Sigmoid colon (tissue), 7 donors: ENCODE measurements around the gene PRIMA1. TPM values are rescaled to one million over a fixed set of nuclear protein-coding genes. Genes with fewer than 3 reads are reported as not detected.

Source experiments
- DNase-seq: peaks from one replicate; pipeline ENCODE4 v3.0.0-alpha.2; 2019
- H3K27ac ChIP-seq, 4 donors: fragments of 200-600 bp; sonication (generic); one replicate each; pipeline ENCODE4 v1.5.1; 2016 to 2019; ENCODE audit warnings: mild to moderate bottlenecking in 1 of 4
- H3K27me3 ChIP-seq, 3 donors: fragments of 200-600 bp; sonication (generic); one replicate each; pipeline ENCODE4 v1.5.1; 2019; ENCODE audit warnings: mild to moderate bottlenecking in 1 of 3
- H3K36me3 ChIP-seq, 4 donors: fragments of 200-600 bp; sonication (generic); one replicate each; pipeline ENCODE4 v1.5.1; 2016 to 2019
- H3K4me1 ChIP-seq, 4 donors: fragments of 200-600 bp; sonication (generic); one replicate each; pipeline ENCODE4 v1.5.1; 2017 to 2019
- H3K4me3 ChIP-seq, 4 donors: fragments of 200-600 bp; sonication (generic); one replicate each; pipeline ENCODE4 v1.5.1; 2017 to 2019; ENCODE audit warnings: mild to moderate bottlenecking in 2 of 4, moderate library complexity in 1 of 4
- H3K9me3 ChIP-seq, 4 donors: fragments of 200-600 bp in 3 of 4; sonication (generic) in 3 of 4; one replicate each; pipeline versions ENCODE4 v1.5.1 to v1.6.1; 2013 to 2019
- EP300 ChIP-seq, 4 donors: sonication (generic); formaldehyde crosslinking; IDR thresholded peaks; one replicate each; pipeline ENCODE4 v1.6.1; 2017; ENCODE audit warnings: antibody characterized with exemption in 4 of 4
- POLR2A ChIP-seq, 2 donors: fragments of 450-650 bp; IDR thresholded peaks; one replicate each; pipeline ENCODE4 v1.6.1; 2016; ENCODE audit warnings: antibody characterized with exemption in 2 of 2, mild to moderate bottlenecking in 2 of 2, moderate library complexity in 2 of 2
- POLR2AphosphoS5 ChIP-seq, 4 donors: sonication (generic); formaldehyde crosslinking; IDR thresholded peaks; one replicate each; pipeline ENCODE4 v1.6.1; 2017; ENCODE audit warnings: antibody characterized with exemption in 4 of 4
- WGBS, 2 donors: extraction: QIAGEN DNeasy Blood & Tissue Kit; methylation state at CpG; one replicate each; pipeline ENCODE4 v1.1.7; 2013; 5-methylcytosine and 5-hydroxymethylcytosine counted together
- intact Hi-C: fragments of 100-400 bp; cut with DNase I; formaldehyde crosslinking; loops from one replicate; pipeline ENCODE4 v1.15.1; 2023
- polyA plus RNA-seq, 3 donors: library from polyadenylated mRNA; stranded (reverse); fragments of 200-250 nt; gene quantifications; one replicate each; pipeline ENCODE4 v1.2.3, GENCODE V29; 2013
- total RNA-seq, 4 donors: library from RNA; depleted of rRNA; stranded (reverse); fragments of >200 nt; gene quantifications; one replicate each; pipeline ENCODE4 v1.1.0, GENCODE V29; 2016
- TF ChIP-seq, protein P1 (sequence below), 4 experiments: fragments of 450-650 bp in 3 of 4; fragments of 200-600 bp in 1 of 4; IDR thresholded peaks; one replicate each; pipeline ENCODE4 v1.5.1; 2016 to 2019; ENCODE audit warnings: antibody characterized with exemption in 4 of 4, mild to moderate bottlenecking in 3 of 4, moderate library complexity in 2 of 4
- donor health status: healthy with polysubstance abuse.
- donor health status: Bipolar disorder and iron deficiency.
- donor health status: healthy.

The PRIMA1 gene
- total and polyA plus RNA-seq, 7 donors: 0.23 to 21.9 (median 7.6) TPM

DNA sequence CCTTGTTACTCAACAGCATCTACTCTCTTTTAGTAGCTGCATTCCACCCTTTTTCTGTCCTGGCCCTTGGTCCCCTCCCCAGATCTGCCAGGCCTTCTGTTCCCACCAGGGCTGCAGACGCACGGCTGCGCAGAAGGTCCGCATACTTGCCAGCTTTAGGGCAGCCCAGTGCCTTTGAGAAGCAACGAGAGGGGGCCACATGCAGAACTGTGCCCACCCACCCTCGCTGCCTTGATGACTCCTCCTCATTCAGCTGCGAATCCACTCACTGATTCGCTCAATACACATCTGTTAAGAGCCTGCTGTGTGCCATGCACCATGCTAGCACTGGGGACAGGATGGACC, 39.2 kb downstream of the PRIMA1 start:
- Histone ChIP-seq H3K9me3 (no peaks in the 10 kb centered on the region), H3K27ac (peak overlapping the region in 3 of 4 donors; percentile 21 to 49 (median 30)), H3K4me1 (peaks cover 0 to 33% (median 15%) of the 10 kb centered on the region in 4 donors), H3K27me3 (no peaks in the 10 kb centered on the region), H3K36me3 (no peaks in the 10 kb centered on the region), H3K4me3 (no peak overlapping the region)
- TF ChIP-seq EP300 (IDR thresholded peaks at IDR 0.05): no peak
- TF ChIP-seq POLR2A (IDR thresholded peaks at IDR 0.05): no peak
- no peak for TF ChIP-seq POLR2AphosphoS5 (IDR thresholded peaks at IDR 0.05)
- TF ChIP-seq, protein P1, sequence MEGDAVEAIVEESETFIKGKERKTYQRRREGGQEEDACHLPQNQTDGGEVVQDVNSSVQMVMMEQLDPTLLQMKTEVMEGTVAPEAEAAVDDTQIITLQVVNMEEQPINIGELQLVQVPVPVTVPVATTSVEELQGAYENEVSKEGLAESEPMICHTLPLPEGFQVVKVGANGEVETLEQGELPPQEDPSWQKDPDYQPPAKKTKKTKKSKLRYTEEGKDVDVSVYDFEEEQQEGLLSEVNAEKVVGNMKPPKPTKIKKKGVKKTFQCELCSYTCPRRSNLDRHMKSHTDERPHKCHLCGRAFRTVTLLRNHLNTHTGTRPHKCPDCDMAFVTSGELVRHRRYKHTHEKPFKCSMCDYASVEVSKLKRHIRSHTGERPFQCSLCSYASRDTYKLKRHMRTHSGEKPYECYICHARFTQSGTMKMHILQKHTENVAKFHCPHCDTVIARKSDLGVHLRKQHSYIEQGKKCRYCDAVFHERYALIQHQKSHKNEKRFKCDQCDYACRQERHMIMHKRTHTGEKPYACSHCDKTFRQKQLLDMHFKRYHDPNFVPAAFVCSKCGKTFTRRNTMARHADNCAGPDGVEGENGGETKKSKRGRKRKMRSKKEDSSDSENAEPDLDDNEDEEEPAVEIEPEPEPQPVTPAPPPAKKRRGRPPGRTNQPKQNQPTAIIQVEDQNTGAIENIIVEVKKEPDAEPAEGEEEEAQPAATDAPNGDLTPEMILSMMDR (IDR thresholded peaks at IDR 0.05): no peak
- WGBS, 2 donors: 85 to 95% methylated on average over 8 of the region's 8 CpGs
- DNase-seq: no peak
- intact Hi-C loops: loop anchor here (5.0 kb wide), 1 partner anchor 92 kb away; no protein-coding TSS in a partner anchor

DNA sequence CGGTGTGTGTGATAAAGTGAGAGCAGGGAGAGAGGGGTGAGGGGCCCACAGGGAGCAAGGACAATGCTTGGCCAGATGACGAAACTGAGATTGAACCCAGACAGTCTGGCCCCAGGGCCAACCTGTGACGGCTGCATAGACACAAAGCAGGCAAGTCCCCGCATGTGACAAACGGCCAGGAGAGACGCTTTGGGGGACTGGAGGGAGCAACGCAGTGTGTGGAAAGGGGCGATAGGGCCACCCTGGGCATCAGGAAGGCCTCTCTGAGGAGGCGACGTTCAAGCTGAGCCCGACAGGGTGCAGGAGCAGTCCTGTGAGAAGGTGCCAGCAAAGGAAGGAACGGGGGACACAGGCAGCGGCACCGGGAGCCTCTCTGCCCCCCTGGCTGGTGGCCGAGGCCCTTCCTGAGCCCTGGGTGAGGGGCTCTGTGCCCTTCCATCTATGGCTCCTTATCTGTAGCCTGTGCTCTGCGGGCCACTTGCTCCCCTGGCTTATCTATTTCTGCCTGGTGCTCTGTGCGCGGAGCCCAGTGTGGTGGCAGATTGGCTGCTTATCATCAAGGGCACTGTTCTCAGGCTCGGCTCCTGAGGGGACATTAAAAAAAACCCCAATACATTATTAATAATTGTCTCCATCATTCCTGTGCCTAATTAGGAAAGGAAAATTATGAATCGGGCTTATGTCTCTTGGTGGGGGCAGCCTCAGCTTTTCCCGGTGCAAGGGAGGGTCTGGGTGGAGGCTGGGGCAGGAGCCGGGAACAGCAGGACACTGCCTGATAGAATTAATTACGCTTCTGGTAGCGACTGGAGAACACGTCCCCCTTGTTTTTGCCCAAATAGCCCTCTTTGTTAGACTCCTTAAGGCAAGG, 39.8 kb downstream of the PRIMA1 start:
- Histone ChIP-seq H3K27ac (peak overlapping the region; percentile 41 to 61 (median 48)), H3K4me1 (peaks cover 0 to 32% (median 13%) of the 10 kb centered on the region in 4 donors), H3K4me3 (no peak overlapping the region), H3K9me3 (no peaks in the 10 kb centered on the region), H3K27me3 (no peaks in the 10 kb centered on the region), H3K36me3 (no peaks in the 10 kb centered on the region)
- 81 to 82% methylated on average over 25 of the region's 25 CpGs for WGBS, 2 donors
- intact Hi-C loops: loop anchor here (5.0 kb wide), 1 partner anchor 91 kb away; no protein-coding TSS in a partner anchor
- TF ChIP-seq POLR2A (IDR thresholded peaks at IDR 0.05) (no peak), POLR2AphosphoS5 (IDR thresholded peaks at IDR 0.05) (peak in 3 of 4 donors; percentile 14 to 32 (median 18)), EP300 (IDR thresholded peaks at IDR 0.05) (peak in 1 of 4 donors; percentile 17)
- TF ChIP-seq, protein P1 (IDR thresholded peaks at IDR 0.05): no peak
- peak; percentile 49 for DNase-seq

DNA sequence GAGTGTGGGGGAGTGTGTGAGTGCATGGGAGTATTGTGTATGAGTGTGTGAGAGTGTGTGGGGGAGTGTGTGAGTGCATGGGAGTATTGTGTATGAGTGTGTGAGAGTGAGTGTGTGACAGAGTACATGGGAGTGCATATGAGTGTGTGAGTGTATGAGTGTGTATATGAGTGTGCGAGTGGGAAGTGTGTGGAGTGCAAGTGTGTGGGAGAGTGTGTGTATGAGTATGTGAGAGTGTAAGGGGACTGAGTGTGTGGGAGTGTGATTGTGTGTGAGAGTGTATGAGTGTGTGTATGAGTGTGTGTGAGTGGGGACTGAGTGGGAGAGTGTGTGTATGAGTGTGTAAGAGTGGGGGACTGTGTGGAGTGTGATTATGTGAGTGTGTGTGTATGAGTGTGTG, 40.7 kb downstream of the PRIMA1 start:
- TF ChIP-seq POLR2A (IDR thresholded peaks at IDR 0.05) (no peak), EP300 (IDR thresholded peaks at IDR 0.05) (no peak), POLR2AphosphoS5 (IDR thresholded peaks at IDR 0.05) (no peak)
- TF ChIP-seq, protein P1 (IDR thresholded peaks at IDR 0.05): no peak
- Histone ChIP-seq H3K27me3 (no peaks in the 10 kb centered on the region), H3K4me3 (no peak overlapping the region), H3K27ac (peak overlapping the region in 3 of 4 donors; percentile 5 to 41 (median 28)), H3K4me1 (peaks cover 0 to 33% (median 13%) of the 10 kb centered on the region in 4 donors), H3K36me3 (no peaks in the 10 kb centered on the region), H3K9me3 (no peaks in the 10 kb centered on the region)
- 93 to 96% methylated on average over 1 of the region's 1 CpG for WGBS, 2 donors
- intact Hi-C loops: loop anchor here (5.0 kb wide), 1 partner anchor 90 kb away; no protein-coding TSS in a partner anchor
- DNase-seq: no peak

DNA sequence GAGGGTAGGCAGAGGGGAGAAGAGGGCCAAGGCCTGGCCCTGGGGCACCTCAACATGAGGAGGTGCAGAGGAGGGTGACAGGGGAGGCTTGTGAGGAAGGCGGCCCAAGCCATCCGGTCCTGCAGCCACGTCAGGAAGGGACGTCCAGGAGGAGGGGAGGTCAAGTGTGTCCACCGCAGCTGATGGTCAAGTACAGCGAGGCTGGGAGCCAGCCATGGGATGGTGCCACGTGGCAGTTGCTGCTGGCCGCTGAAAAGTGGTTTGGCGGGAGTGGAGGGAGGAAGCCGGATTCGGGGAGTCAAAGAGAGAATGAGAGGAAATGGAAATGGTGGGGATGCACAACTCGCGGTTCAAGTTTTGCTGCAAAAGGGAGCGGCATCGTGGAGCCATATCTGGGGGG, 41.2 kb downstream of the PRIMA1 start:
- Histone ChIP-seq H3K27me3 (no peaks in the 10 kb centered on the region), H3K9me3 (no peaks in the 10 kb centered on the region), H3K27ac (peak overlapping the region; percentile 27 to 55 (median 34)), H3K4me1 (peaks cover 0 to 32% (median 13%) of the 10 kb centered on the region in 4 donors), H3K4me3 (no peak overlapping the region), H3K36me3 (no peaks in the 10 kb centered on the region)
- TF ChIP-seq EP300 (IDR thresholded peaks at IDR 0.05): no peak
- TF ChIP-seq POLR2A (IDR thresholded peaks at IDR 0.05): no peak
- TF ChIP-seq, protein P1 (IDR thresholded peaks at IDR 0.05): no peak
- TF ChIP-seq POLR2AphosphoS5 (IDR thresholded peaks at IDR 0.05): no peak
- DNase-seq: no peak
- 77 to 80% methylated on average over 15 of the region's 15 CpGs for WGBS, 2 donors
- intact Hi-C loops: loop anchor here (5.0 kb wide), 1 partner anchor 90 kb away; no protein-coding TSS in a partner anchor
